ENCODE measurements around the gene SCARB1. TPM values are rescaled to one million over a fixed set of nuclear protein-coding genes. Genes with fewer than 3 reads are reported as not detected.

SCARB1 gene
- total and polyA plus RNA-seq, 2 donors (not counting 3 experiments of a cell fraction or from before 2014, with no cell fraction given): 125 to 141 TPM

GRCh38 chr12:124761871-124762270, 101.8 kb downstream of the SCARB1 start:
- H3K4me3 ChIP-seq (replicated peaks in 1 of 3; ENCODE audit: insufficient read depth in 1 of 3, low read depth in 1 of 3, low read length in 3 of 3): no peak overlapping the region
- intact Hi-C loops (cut with micrococcal nuclease) (no loop called here), dilution Hi-C loops (cut with MboI; ENCODE audit: extremely low pct_ligation_motif_present, low sequenced_read_pairs) (no loop called here)
- FAIRE-seq (no peak), DNase-seq (ENCODE audit: low read depth, low spot score) (no peak)
- H3K9me1 ChIP-seq (replicated peaks; ENCODE audit: control insufficient read depth, extremely low read depth, insufficient read depth, low read length): no peaks in the 10 kb centered on the region
- H3K9ac ChIP-seq (replicated peaks; ENCODE audit: extremely low read depth, insufficient read depth, low read length): no peak overlapping the region
- ChIA-PET POLR2A (no interaction called here), CTCF (interaction anchor here (0.8 to 2.1 kb wide), 4 partner anchors 21 to 708 kb away, joined by 4 to 7 read pairs (median 4); no protein-coding TSS in a partner anchor)
- H3K9me3 ChIP-seq (replicated peaks; ENCODE audit: control insufficient read depth, insufficient read depth, low read length): peaks cover 5% of the 10 kb centered on the region
- no peak overlapping the region for H2AFZ ChIP-seq (ENCODE audit: low read depth, low read length)
- no peaks in the 10 kb centered on the region for H4K20me1 ChIP-seq (replicated peaks; ENCODE audit: control insufficient read depth, extremely low read depth, insufficient read depth, low read length)
- H3K36me3 ChIP-seq (ENCODE audit: control insufficient read depth in 2 of 2, extremely low read depth in 1 of 2, insufficient read depth in 2 of 2, low read length in 2 of 2): no peaks in the 10 kb centered on the region
- no peaks in the 10 kb centered on the region for H3K27me3 ChIP-seq (ENCODE audit: control insufficient read depth in 2 of 2, insufficient read depth in 2 of 2, low read length in 2 of 2)
- H3K4me1 ChIP-seq (ENCODE audit: control insufficient read depth, extremely low read depth, insufficient read depth, low read length): no peaks in the 10 kb centered on the region
- no TSS peak for BruUV-seq (replicated peaks)
- H3K79me2 ChIP-seq (ENCODE audit: control insufficient read depth, insufficient read depth, low read length): no peaks in the 10 kb centered on the region
- H3K4me2 ChIP-seq (ENCODE audit: insufficient read depth, low read length): no peak overlapping the region
- H3K27ac ChIP-seq (ENCODE audit: insufficient read depth, low read depth, low read length): no peak overlapping the region
- TF ChIP-seq MYC (IDR thresholded peaks at IDR 0.05; ENCODE audit: low read depth, low read length) (no peak), POLR2A (IDR thresholded peaks at IDR 0.05; ENCODE audit: low read depth, low read length) (no peak), MAX (IDR thresholded peaks at IDR 0.05; ENCODE audit: insufficient read depth, insufficient read length) (no peak), EZH2 (IDR thresholded peaks at IDR 0.05; ENCODE audit: borderline replicate concordance, low read depth, low read length, severe bottlenecking) (no peak), POLR2AphosphoS5 (IDR thresholded peaks at IDR 0.05; ENCODE audit: insufficient read depth, low read depth, low read length) (no peak), JUN (IDR thresholded peaks at IDR 0.05; ENCODE audit: borderline replicate concordance, insufficient read depth, insufficient read length, low read depth) (no peak), FOS (IDR thresholded peaks at IDR 0.05; ENCODE audit: borderline replicate concordance, insufficient read depth, low read length) (no peak), GATA2 (IDR thresholded peaks at IDR 0.05; ENCODE audit: insufficient read depth, insufficient read length, low read depth, low read length) (no peak), CTCF (IDR thresholded peaks at IDR 0.05; ENCODE audit: extremely low read depth in 1 of 2, insufficient read depth in 1 of 2, low read depth in 1 of 2, low read length in 2 of 2) (no peak)
